ENCODE data around the gene HNMT. TPM values are rescaled to one million over a fixed set of nuclear protein-coding genes. Genes with fewer than 3 reads are reported as not detected.

Gene HNMT
- total RNA-seq, 1 donor from 2014 or later = not detected

DNA sequence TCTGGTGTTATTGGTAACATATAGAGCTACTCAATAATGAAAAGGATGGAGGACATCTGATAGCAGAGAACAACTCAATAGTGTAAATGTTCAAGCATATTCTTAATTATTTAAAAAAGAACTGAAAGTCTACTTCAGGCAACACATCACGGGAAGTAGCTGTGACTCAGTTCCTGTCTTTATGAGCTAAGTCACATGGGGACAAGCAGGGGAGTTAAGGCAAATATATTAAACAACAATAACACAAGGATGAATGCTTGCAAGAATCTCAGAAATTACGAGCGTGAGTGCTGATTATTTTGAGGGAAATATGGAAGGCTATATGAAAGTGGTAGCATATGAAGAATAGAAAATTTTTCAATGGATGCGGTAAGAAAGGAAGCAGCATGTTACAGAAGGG is 4.0 kb upstream of the HNMT start:
- DNase-seq (no peak), ATAC-seq (ENCODE audit: low read depth) (no peak)
- intact Hi-C loops (cut with micrococcal nuclease) = no loop called here
- TF ChIP-seq, protein P1, sequence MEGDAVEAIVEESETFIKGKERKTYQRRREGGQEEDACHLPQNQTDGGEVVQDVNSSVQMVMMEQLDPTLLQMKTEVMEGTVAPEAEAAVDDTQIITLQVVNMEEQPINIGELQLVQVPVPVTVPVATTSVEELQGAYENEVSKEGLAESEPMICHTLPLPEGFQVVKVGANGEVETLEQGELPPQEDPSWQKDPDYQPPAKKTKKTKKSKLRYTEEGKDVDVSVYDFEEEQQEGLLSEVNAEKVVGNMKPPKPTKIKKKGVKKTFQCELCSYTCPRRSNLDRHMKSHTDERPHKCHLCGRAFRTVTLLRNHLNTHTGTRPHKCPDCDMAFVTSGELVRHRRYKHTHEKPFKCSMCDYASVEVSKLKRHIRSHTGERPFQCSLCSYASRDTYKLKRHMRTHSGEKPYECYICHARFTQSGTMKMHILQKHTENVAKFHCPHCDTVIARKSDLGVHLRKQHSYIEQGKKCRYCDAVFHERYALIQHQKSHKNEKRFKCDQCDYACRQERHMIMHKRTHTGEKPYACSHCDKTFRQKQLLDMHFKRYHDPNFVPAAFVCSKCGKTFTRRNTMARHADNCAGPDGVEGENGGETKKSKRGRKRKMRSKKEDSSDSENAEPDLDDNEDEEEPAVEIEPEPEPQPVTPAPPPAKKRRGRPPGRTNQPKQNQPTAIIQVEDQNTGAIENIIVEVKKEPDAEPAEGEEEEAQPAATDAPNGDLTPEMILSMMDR (IDR thresholded peaks at IDR 0.05) = no peak
- no peak overlapping the region for H3K4me3 Mint-ChIP-seq
- POLR2A ChIA-PET = no interaction called here
- peaks cover 4% of the 10 kb centered on the region for H3K27me3 Mint-ChIP-seq
- no peak overlapping the region for H3K27ac Mint-ChIP-seq
- H3K9me3 Mint-ChIP-seq = no peaks in the 10 kb centered on the region
- CTCF ChIA-PET = no interaction called here
- H3K36me3 Mint-ChIP-seq (ENCODE audit: low read depth) = no peaks in the 10 kb centered on the region
- H3K4me1 Mint-ChIP-seq = no peaks in the 10 kb centered on the region

- intact Hi-C loops (cut with micrococcal nuclease) = loop anchor here (1.0 kb wide), 1 partner anchor 7 kb away; no protein-coding TSS in a partner anchor
- no peaks in the 10 kb centered on the region for H3K4me1 Mint-ChIP-seq
Observed at GRCh38 chr2:137961602-137962001, 2.7 kb upstream of the HNMT start.

DNA sequence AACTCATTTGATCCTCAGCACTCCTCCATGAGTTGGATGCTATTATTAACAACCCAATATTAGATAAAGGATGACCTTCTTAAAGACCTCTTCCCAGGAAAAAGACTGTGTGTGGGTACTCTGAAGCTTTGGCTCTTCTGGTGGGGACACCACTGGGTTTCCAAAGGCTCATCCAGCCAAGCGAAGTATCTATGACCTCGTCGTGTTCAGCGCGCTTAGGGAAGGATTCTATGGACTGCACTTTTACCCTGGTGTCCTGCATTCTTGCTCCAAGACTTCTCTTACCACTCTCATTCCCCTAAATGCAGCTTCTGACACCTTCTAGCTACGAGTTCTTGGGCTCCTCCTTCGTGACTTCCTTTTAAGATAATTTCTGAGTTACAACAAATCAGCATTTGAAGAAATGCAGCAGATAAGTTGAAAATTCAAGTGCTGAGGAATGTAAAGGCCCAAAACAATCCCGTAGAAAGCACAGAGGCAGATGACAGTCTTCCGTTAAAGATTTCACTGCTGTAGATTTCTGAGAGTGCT is 673 bp upstream of the HNMT start:
- intact Hi-C loops (cut with micrococcal nuclease) = no loop called here
- no peaks in the 10 kb centered on the region for H3K4me1 Mint-ChIP-seq
- TF ChIP-seq, protein P1 (IDR thresholded peaks at IDR 0.05) = no peak
- CTCF ChIA-PET = no interaction called here
- POLR2A ChIA-PET = no interaction called here
- H3K27ac Mint-ChIP-seq = no peak overlapping the region
- H3K4me3 Mint-ChIP-seq = no peak overlapping the region
- H3K9me3 Mint-ChIP-seq = no peaks in the 10 kb centered on the region
- no peaks in the 10 kb centered on the region for H3K36me3 Mint-ChIP-seq (ENCODE audit: low read depth)
- DNase-seq (no peak), ATAC-seq (ENCODE audit: low read depth) (no peak)
- peaks cover 5% of the 10 kb centered on the region for H3K27me3 Mint-ChIP-seq

More at GRCh38 chr2:137961602-137962001, 2.7 kb upstream of the HNMT start:
- TF ChIP-seq, protein P1 (IDR thresholded peaks at IDR 0.05) = no peak
- Mint-ChIP-seq H3K27me3 (peaks cover 6% of the 10 kb centered on the region), H3K4me3 (no peak overlapping the region), H3K36me3 (ENCODE audit: low read depth) (no peaks in the 10 kb centered on the region), H3K9me3 (no peaks in the 10 kb centered on the region), H3K27ac (no peak overlapping the region)
- ChIA-PET CTCF (no interaction called here), POLR2A (no interaction called here)
- no peak for DNase-seq
- ATAC-seq (ENCODE audit: low read depth) = no peak

DNA sequence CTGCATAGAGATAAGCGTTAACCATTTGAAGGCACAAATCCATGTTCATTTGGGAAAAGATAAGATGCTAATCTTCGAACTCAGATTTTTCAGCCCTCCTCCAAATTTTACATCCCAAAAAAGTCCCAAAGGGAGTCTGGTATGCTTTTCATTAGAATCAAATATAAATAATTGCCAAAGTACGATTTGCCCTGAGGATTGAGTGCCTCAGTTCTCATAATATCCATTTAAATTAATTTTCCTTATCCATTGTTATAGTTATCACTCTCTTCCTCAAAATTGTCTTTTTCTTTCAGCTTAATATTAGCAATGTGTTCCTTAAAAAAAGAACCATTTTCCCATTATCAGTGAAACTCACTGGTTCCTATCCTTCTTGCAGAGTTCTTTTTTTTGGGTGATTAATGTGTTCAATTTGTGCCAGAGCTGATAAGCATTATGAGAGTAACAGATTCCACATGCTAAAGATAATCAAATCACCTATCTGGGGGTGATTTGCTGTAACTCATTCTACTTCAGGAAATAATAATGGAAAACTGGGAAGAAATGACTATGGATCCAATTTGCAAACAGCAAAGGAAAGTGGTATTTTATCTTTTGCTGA is 686 bp downstream of the HNMT start:
- ATAC-seq (ENCODE audit: low read depth) (no peak), DNase-seq (no peak)
- no peaks in the 10 kb centered on the region for H3K4me1 Mint-ChIP-seq
- intact Hi-C loops (cut with micrococcal nuclease) = no loop called here
- ChIA-PET POLR2A (no interaction called here), CTCF (no interaction called here)
- H3K27ac Mint-ChIP-seq = no peak overlapping the region
- H3K36me3 Mint-ChIP-seq (ENCODE audit: low read depth) = no peaks in the 10 kb centered on the region
- no peak overlapping the region for H3K4me3 Mint-ChIP-seq
- H3K9me3 Mint-ChIP-seq = no peaks in the 10 kb centered on the region
- TF ChIP-seq, protein P1 (IDR thresholded peaks at IDR 0.05) = no peak
- peaks cover 5% of the 10 kb centered on the region for H3K27me3 Mint-ChIP-seq

DNA sequence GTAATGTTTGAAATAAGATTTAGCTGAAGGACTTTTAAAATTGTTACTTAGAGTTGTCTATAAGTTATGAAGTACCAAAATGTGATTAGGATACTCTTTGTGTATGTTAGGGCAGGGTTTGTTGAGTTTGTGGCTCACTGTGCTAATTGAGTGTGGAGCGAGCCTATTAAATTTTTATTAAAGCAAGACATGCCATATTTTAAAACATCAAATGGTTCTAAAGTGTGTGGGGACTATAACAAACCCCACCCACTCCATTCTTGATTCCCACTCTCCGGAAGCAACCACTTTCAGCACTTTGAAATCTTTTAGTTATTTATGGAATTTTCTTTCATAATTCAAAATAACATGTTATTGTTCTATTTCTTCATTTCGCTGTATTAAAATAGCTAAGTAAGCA is 1.8 kb downstream of the HNMT start:
- Mint-ChIP-seq H3K9me3 (no peaks in the 10 kb centered on the region), H3K4me1 (no peaks in the 10 kb centered on the region), H3K27me3 (peaks cover 5% of the 10 kb centered on the region), H3K36me3 (ENCODE audit: low read depth) (no peaks in the 10 kb centered on the region), H3K4me3 (no peak overlapping the region), H3K27ac (no peak overlapping the region)
- no peak for DNase-seq
- ChIA-PET CTCF (no interaction called here), POLR2A (no interaction called here)
- intact Hi-C loops (cut with micrococcal nuclease) = no loop called here
- TF ChIP-seq, protein P1 (IDR thresholded peaks at IDR 0.05) = no peak
- no peak for ATAC-seq (ENCODE audit: low read depth)

Data from activated B cell treated with CpG ODN at 0.5 μM for 24 hours (primary cell).